ENCODE measurements around the gene GK. TPM values are rescaled to one million over a fixed set of nuclear protein-coding genes. Genes with fewer than 3 reads are reported as not detected.
"Not testable (repeated sequence)": the region's sequence is repeated elsewhere in the genome, so short reads cannot be mapped to it uniquely, and the experiment has no call there.

Gene GK
- total and polyA plus RNA-seq, 8 donors = 0.58 to 13.2 (median 5.8) TPM; not detected in 1

DNA sequence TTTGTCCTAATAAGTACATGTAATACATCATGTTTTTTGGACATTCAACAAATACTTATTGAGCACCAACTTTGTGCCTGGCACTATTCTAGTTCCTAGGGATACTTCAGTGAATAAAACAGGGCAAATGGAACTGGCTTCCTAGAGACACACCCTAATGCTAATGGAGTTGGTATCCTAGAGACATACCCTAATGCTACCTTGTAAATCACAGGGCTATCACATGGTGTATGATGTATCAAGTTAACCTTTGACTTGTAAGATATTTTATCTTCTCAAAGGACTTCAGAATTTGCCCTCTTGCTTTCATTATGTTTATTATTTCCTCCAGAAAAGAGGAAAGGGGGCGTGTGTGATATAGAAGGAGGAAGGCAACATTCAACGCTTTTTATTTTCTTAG is 10.1 kb downstream of the GK start:
- Histone ChIP-seq H3K36me3 (peaks cover 0 to 2% (median 1%) of the 10 kb centered on the region in 4 donors), H3K27ac (no peak overlapping the region), H3K9me3 (no peaks in the 10 kb centered on the region), H3K4me1 (no peaks in the 10 kb centered on the region), H3K27me3 (no peaks in the 10 kb centered on the region), H3K4me3 (no peak overlapping the region)
- intact Hi-C loops (cut with DNase I; ENCODE audit: low total_unique reads) = no loop called here
- no peak for DNase-seq
- no peak for TF ChIP-seq POLR2AphosphoS5 (IDR thresholded peaks at IDR 0.05)
- no peak for TF ChIP-seq EP300 (IDR thresholded peaks at IDR 0.05)
- no peak for TF ChIP-seq POLR2A (IDR thresholded peaks at IDR 0.05)
- TF ChIP-seq, protein P1, sequence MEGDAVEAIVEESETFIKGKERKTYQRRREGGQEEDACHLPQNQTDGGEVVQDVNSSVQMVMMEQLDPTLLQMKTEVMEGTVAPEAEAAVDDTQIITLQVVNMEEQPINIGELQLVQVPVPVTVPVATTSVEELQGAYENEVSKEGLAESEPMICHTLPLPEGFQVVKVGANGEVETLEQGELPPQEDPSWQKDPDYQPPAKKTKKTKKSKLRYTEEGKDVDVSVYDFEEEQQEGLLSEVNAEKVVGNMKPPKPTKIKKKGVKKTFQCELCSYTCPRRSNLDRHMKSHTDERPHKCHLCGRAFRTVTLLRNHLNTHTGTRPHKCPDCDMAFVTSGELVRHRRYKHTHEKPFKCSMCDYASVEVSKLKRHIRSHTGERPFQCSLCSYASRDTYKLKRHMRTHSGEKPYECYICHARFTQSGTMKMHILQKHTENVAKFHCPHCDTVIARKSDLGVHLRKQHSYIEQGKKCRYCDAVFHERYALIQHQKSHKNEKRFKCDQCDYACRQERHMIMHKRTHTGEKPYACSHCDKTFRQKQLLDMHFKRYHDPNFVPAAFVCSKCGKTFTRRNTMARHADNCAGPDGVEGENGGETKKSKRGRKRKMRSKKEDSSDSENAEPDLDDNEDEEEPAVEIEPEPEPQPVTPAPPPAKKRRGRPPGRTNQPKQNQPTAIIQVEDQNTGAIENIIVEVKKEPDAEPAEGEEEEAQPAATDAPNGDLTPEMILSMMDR (IDR thresholded peaks at IDR 0.05) = no peak
- WGBS, 5 donors = 61 to 85% (median 71%) methylated on average over 2 of the region's 2 CpGs

DNA sequence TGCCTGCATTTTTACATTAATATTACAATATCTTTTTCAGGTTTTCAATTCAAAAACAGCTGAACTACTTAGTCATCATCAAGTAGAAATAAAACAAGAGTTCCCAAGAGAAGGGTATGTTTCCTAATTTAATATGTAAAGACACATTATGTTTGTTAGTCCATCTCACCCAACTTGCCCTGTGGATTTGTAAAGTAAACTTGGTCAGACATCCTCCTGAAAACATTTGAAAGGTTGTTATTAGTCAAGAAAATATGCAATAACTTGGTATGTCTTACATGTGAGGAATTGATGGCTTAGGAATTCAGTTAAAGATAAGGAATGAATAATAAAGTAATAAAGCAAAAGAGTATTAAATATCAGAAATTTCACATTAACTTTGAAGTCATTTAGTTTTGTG is 12.2 kb downstream of the GK start:
- intact Hi-C loops (cut with DNase I; ENCODE audit: low total_unique reads) = no loop called here
- no peaks in the 10 kb centered on the region for H3K4me1 ChIP-seq
- no peaks in the 10 kb centered on the region for H3K27me3 ChIP-seq
- TF ChIP-seq, protein P1 (IDR thresholded peaks at IDR 0.05) = no peak
- TF ChIP-seq POLR2A (IDR thresholded peaks at IDR 0.05) (no peak), EP300 (IDR thresholded peaks at IDR 0.05) (no peak), POLR2AphosphoS5 (IDR thresholded peaks at IDR 0.05) (no peak)
- H3K4me3 ChIP-seq = no peak overlapping the region
- H3K9me3 ChIP-seq = no peaks in the 10 kb centered on the region
- H3K27ac ChIP-seq = no peak overlapping the region
- peaks cover 0 to 15% (median 2%) of the 10 kb centered on the region in 4 donors for H3K36me3 ChIP-seq
- DNase-seq = no peak

DNA sequence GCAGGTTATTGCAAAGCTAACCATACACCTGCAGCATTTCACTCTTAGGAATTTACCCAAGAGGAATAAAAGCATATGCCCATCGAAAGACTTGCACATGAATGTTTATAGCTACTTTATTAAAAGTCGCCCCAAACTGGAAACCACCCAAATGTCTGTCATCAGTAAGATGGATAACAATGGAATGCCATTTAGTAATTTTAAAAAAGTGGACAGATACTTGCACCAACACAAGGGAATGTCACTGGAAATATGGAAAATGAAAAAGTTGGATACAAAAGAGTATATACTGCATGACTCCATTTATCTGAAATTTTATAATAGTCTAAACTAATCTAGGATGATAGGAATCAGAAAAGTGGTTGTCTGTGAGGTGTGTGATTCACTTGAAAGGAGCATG is 12.9 kb downstream of the GK start:
- H3K4me1 ChIP-seq = no peaks in the 10 kb centered on the region
- no peaks in the 10 kb centered on the region for H3K27me3 ChIP-seq
- intact Hi-C loops (cut with DNase I; ENCODE audit: low total_unique reads) = no loop called here
- H3K9me3 ChIP-seq = no peaks in the 10 kb centered on the region
- TF ChIP-seq, protein P1 (IDR thresholded peaks at IDR 0.05) = no peak
- TF ChIP-seq POLR2A (IDR thresholded peaks at IDR 0.05) = no peak
- TF ChIP-seq POLR2AphosphoS5 (IDR thresholded peaks at IDR 0.05) = no peak
- TF ChIP-seq EP300 (IDR thresholded peaks at IDR 0.05) = no peak
- DNase-seq = no peak
- peaks cover 0 to 15% (median 2%) of the 10 kb centered on the region in 4 donors for H3K36me3 ChIP-seq
- 69 to 97% (median 73%) methylated on average over 2 of the region's 2 CpGs for WGBS, 5 donors
- no peak overlapping the region for H3K4me3 ChIP-seq
- no peak overlapping the region for H3K27ac ChIP-seq

DNA sequence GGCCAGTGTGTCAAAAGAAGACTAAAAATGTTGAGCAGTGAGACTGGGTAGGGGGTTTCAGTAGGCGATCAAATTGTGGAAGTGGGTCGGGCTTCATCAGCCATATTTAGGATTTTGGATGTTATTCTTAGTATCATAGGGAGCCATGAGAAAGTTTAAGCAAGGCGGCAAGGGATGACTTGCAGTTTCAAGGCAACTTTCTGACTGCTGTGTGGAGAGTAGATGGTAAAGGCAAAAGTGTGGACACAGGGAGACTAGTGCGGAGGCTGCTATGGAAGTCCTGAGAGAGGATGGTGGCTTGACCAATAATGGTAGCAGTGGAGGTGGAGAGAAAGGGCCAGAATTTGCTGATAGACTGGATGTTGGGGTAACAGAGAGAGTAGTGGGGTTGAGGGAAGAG is 15.4 kb downstream of the GK start:
- no peak for DNase-seq
- no peaks in the 10 kb centered on the region for H3K9me3 ChIP-seq
- no peaks in the 10 kb centered on the region for H3K27me3 ChIP-seq
- intact Hi-C loops (cut with DNase I; ENCODE audit: low total_unique reads) = no loop called here
- 89 to 99% (median 95%) methylated on average over 4 of the region's 4 CpGs for WGBS, 5 donors
- no peak overlapping the region for H3K27ac ChIP-seq
- TF ChIP-seq, protein P1 (IDR thresholded peaks at IDR 0.05) = no peak
- TF ChIP-seq POLR2A (IDR thresholded peaks at IDR 0.05) (no peak), EP300 (IDR thresholded peaks at IDR 0.05) (no peak), POLR2AphosphoS5 (IDR thresholded peaks at IDR 0.05) (no peak)
- peaks cover 0 to 15% (median 2%) of the 10 kb centered on the region in 4 donors for H3K36me3 ChIP-seq
- H3K4me3 ChIP-seq = no peak overlapping the region
- no peaks in the 10 kb centered on the region for H3K4me1 ChIP-seq

DNA sequence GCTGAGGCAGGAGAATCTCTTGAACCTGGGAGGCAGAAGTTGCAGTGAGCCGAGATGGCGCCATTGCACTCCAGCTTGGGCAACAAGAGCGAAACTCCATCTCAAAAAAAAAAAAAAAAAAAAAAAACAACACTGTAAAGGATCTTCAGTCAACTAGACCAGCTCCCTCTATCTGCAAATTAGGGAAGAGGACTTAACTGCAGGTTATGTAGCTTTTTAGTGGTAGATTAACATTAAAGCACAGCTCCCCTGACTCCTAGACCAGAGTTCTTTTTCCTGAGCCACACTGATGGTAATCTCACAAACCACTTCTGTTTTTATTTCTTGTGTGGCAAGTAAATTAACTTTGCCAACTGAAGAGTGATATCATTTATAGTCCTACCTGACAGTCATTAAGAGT is 18.0 kb downstream of the GK start:
- peaks cover 0 to 15% (median 2%) of the 10 kb centered on the region in 4 donors for H3K36me3 ChIP-seq
- intact Hi-C loops (cut with DNase I; ENCODE audit: low total_unique reads); H3K4me1 ChIP-seq; H3K4me3 ChIP-seq; H3K27ac ChIP-seq; H3K9me3 ChIP-seq; H3K27me3 ChIP-seq; DNase-seq: not testable (repeated sequence)
- 77 to 96% (median 88%) methylated on average over 3 of the region's 3 CpGs; no CpG with 5 or more reads in 1 of the 5 donors for WGBS, 5 donors
